ENCODE data around the gene TMEM167B.
"Not testable (repeated sequence)": the region's sequence is repeated elsewhere in the genome, so short reads cannot be mapped to it uniquely, and the experiment has no call there.

The TMEM167B gene

DNA sequence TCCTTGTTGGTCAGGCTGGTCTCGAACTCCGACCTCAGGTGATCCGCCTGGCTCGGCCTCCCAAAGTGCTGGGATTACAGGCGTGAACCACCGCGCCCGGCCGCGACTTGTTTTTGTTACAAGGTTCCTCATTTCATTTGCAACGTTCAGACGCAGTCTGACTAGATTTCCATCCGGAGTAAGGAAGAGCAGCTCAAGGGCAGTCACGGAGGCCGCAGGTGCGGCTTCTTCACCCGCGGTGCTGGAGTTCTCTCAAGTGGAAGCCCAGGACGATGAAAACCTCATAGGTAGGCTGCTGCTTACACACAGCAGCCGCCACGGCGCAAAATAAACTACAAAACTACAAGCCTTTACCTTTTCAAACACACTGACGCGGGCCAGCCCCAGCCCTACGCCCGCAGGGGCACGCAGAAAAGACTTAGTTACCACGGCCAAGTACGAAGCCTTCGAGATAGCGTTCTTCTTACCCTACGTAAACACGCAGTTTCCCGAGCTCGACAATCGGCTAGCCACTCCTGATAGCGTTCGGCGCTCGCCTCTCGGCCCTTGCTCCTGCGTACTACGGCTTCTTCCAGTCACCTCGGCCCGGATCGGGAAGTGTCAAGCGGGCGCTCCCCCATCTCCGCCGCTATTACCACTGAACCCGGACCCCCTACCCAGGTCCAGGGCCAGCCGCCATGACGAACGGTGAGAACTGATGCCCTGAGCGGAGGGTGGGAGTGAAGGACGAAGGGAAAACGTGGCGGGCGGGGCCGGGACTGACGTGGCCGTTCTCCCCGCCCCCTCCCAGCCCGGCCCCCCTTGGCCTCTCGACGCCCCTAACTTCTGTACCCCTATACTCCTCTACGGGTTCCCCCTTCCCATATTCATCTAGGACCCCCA is at the start of gene TMEM167B:
TMEM167B (plus strand) TSS at position 569 of the 882 bp plus-strand sequence; CDS start at position 678, 109 bp downstream.
- peak; percentile 89 for DNase-seq

DNA sequence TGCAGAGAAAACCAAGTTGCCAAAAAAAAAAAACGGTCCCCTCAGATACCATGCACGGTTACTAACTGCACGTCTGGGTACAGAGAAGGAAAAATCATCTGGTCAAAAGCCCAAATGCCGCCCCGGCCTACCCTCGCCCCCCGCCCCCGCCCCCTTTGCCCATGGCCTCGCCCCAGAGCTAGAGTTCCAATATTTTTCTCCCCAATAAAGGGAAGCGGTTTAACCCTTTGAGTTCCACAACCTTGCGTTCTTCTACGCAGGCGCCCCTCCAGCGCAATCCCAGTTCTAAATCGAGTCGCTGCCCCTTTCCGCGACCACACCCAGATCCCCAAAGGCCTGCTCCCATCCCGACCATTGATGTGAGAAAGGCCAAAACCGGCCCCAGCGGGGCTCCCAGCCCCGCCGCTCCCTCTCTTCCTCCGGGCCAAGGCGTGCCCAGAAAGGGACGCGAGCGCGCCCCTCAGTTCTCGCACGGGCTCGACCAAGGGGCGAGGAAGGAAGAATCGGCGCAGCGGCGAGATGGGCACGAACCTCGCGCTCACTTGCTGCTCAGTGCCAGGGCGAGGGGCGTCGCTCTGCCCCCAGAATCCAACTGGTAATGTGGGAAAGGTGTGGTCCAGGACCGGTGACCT is 49.5 kb upstream of the TMEM167B start:
- peak; percentile 17 for DNase-seq

DNA sequence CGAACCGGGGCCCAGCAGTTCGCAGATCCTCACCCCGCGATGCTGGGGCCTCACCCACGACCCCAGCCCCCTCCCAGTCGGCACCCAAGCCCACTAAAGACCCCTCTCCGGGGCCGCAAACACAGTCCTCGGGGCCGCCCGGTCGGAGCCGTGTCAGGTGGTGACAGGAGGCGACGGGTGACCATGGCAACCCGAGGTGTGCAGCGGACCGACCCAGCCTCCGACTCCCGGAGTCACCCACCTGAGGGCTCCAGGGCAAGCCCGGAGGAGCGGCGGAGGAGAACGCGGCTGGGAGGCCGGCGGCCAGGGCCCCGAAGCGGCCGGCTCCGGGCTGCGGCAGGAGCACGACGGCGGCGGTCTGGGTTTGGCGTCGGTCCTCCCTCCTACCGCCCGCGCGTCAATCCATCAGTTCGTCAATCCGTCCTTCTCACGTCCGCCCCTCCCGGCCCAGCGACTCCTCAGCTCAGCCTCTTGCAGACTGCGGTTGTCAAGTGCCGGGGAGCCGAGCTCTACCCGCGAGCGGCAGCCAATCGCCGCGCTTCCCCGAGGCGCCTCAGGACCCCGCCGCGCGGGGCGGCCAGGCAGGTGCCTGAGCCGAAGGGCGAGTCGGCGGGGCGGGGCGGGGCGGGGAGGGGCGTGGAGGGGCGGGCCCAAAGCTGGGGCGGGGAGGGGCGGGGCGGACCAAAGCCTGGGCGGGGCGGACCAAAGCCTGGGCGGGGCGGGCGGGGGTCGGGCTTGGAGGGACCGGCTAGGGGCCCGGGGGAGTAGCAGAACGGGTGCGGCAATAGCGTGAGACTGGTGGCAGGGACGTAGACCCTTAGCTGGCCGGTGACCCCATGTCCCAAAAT is 48.7 kb upstream of the TMEM167B start, which contains the start of gene WDR47:
WDR47 (minus strand) TSS at position 482 of the 848 bp plus-strand sequence. CDS start 18,590 bp downstream, outside the sequence.
- DNase-seq, result peak; percentile 96

DNA sequence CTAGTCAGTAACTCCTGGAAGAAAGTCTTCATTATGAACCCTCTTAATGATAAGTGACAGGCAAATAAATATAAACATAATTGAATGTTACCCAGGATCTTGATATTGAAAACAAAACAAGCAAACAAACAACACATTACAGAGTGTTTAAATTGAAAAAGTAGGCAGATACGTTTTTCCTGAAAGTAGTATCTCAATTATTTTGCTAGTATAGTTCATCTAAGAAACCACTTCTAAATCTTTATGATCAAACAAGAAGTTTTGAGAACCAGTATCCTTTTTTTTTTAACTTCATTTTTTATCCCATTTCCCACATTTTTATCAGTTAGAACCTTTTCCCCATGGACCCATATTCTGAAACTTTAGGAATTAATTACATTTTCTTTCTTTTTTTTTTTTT is 45.0 kb upstream of the TMEM167B start:
- no peak for DNase-seq

DNA sequence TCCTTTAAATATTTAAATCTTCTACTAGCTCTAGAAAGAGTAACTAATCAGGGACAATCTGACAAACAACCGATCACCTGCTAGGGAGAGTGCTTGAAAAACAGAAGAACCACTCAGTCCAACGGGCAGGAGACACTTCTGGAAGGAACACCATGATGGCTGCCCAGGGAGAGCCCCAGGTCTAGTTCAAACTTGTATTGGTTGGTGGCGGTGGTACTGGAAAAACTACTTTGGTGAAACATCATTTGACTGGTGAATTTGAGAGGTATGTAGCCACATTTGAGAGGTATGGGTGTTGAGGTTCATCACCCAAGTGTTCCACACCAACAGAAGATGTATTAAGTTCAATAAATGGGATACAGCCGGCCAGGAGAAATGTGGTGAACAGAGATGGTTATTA is 43.9 kb upstream of the TMEM167B start:
- no peak for DNase-seq

DNA sequence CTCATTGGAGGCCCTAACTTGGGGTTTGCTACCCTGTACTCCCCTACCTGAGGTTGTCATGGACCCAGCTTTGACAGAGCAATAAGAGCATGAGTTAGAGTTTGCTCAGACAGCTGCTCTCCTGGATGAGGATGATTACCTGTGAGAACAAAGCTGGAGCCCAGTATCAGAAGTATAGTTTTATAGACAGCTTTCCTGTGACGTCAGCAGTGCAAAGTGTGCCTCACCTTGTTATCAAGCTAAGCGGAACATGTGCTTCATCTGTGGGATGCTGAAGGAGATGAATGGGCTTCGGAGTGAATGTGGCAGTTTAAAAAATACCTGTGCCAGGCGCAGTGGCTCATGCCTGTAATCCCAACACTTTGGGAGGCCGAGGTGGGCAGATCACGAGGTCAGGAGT is 43.2 kb upstream of the TMEM167B start:
- no peak for DNase-seq

DNA sequence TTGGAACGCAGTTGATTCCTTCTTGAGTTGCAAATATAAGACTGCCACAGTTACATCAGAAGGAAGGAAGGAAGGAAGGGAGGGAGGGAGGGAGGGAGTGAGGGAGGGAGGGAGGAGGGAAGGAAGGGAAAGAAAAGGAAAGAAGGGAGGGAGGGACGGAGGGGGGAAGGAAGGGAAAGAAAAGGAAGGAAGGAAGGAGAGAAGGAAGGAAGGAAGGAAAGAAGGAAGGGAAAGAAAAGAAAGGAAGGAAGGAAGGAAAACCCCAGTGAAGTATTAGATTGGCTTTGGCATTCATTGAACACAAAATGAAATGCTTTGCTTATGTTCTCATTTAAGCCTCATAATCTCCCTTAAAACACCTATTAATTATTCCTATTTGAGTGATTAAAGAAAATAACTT is 42.2 kb upstream of the TMEM167B start:
- no peak for DNase-seq

DNA sequence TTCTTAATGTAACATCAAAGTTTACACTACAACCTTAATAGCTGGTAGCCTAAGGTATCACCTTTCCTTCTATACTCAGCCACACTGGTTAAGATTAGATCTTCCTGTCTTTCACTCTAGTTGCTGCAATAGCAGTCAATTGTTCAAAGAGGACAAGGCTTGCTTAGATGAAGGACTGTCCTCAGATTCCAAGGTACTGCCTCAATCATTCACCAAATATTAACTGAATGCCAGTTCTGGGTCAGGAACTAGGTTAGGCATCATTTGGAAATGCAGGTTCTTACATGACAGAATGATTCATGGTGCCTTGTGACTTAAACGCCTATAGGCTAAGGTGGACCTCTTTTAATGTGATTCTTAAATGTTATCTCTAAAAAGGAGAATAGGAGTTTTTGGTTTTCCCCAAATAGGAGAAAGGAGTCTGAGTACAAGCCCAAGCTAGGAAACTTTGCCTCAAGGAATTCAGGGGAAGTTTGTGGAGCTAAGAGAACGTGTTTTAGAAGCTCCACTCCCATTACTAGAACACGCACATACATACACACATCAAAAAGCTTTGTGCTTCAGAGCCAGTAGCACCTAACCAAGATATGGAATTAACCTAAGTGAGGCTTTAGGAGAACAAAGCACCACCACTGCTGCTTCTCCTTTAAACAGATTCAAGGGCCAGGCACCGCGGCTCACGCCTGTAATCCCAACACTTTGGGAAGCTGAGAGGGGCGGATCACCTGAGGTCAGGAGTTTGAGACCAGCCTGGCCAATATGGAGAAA is 40.2 kb upstream of the TMEM167B start:
- no peak for DNase-seq

DNA sequence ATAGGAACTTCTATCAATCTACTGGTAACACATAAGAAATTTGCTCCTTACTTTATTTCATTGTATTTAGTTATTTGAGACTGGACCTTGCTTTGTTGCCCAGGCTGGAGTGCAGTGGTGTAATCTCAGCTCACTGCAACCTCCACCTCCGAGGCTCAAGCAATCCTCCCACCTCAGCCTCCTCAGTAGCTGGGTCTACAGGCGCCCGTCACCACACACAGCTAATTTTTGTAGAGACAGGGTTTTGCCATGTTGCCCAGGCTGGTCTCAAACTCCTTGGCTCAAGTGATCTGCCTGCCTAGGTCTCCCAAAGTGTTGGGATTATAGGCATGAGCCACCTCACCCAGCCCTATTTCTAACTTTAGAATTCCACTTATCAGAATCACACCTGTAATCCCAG is 38.4 kb upstream of the TMEM167B start:
- not testable (repeated sequence) for DNase-seq

DNA sequence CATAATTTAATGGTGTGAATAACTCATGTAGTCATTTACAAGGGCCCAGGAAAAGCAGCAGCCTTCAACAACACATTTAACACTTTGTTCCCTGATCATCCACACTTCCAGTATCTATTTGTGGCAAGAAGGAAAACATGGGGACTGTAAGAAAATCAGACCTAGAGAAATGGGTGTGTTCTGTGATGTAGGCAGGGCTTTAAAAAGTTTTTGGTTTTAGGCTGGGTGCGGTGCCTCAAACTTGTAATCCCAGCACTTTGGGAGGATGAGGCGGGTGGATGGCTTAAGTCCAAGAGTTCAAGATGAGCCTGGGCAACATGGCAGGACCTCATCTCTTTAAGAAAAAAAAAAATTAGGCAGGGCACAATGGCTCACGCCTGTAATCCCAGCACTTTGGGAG is 34.5 kb upstream of the TMEM167B start:
- DNase-seq, result no peak

DNA sequence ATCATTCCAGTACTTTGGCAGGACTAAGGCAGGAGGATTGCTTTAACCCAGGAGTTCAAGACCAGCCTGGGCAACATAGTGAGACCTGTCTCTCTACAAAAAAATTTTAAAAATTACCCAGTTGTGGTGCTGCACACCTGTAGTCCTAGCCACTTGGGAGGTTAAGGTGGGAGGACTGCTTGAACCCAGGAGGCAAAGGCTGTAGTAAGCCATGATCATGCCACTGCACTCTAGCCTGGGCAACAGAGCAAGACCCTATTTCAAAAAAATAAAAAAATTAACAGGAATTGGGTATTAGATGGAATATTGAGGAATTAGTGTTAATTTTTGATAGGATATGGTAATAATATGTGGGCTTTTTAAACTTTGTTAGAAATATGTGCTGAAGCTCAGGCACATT is 31.5 kb upstream of the TMEM167B start:
- DNase-seq, result no peak

DNA sequence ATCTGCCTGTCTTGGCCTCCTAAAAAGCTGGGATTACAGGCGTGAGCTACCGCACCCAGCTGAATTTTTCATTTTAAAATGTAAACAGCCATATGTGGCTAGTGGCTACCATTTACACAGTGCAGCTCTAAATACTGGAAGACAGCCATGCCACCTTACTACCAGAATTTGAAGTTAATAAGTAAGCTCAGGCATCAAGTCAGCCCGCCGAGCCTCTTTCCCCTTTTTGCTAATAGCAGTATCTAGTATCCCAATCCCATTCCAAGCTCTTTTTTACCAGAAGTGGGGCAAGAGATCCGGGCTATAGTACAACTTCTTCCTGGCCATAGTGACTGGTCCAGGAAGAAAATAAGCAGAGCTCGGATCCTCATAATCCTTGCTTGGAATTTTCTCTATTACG is 29.9 kb upstream of the TMEM167B start:
- no peak for DNase-seq

DNA sequence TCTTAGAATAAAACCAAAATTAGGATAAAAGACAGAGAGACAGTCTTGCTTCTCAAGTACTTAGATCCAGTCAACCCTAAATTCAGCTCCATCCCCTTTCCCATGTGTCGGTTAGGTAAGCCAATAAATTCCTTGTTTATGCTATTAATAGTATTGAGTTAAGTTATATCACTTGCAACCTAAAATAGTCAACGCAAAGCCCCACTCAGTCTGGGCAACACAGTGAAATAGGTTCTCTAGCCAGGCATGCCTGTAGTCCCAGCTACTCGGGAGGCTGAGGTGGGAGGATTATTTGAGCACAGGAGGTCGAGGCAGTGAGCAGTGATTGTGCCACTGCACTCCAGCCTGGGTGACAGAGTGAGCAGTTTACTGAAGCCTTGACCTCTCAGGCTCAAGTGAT is 29.4 kb upstream of the TMEM167B start:
- DNase-seq, result no peak

DNA sequence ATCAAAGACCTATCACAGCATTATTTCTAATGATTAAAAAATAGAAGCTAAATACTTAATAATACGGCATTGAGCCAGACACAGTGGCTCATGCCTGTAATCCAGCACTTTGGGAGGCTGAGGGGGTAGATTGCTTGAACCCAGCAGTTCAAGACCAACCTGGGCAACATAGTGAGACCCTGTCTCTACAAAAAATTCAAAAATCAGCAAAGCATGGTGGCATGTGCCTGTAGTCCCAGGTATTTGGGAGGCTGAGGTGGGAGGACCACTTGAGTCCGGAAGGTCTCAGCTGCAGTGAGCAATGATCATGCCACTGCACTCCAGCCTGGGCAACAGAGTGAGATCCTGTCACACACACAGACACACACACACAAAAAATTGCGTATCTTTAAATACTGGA is 25.4 kb upstream of the TMEM167B start:
- DNase-seq, result no peak

DNA sequence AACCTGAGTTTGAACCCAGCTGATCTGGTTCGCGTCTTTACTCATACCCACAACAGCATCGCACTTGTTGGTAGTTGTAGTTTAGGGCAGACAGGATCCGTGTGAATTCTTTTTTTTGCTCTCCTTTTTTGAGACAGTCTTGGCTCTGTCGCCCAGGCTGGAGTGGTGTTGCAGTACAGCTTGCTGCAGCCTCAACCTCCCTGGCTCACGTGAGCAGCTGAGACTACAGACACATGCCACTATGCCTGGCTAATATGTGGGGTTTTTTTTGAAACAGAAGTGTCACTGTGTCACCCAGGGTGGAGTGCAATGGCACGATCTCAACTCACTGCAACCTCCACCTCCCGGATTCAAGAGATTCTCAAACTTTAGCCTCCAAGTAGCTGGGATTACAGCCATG is 22.7 kb upstream of the TMEM167B start:
- no peak for DNase-seq

DNA sequence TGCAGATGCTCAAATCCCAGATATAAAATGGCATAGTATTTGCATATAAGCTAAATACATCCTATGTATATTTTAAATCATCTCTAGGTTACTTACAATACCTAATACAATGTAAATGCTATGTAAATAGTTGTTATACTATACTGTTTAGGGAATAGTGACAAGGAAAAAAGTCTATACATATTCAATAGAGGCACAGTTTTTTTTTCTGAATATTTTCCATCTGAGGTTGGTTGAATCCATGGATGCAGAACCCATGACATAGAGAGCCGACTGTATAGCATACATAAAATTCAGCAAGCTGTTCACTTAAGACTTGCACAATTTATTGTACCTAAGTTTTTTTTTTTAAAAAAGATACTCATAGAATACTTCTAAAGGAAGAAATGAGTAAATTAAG is 21.3 kb upstream of the TMEM167B start:
- DNase-seq, result no peak

DNA sequence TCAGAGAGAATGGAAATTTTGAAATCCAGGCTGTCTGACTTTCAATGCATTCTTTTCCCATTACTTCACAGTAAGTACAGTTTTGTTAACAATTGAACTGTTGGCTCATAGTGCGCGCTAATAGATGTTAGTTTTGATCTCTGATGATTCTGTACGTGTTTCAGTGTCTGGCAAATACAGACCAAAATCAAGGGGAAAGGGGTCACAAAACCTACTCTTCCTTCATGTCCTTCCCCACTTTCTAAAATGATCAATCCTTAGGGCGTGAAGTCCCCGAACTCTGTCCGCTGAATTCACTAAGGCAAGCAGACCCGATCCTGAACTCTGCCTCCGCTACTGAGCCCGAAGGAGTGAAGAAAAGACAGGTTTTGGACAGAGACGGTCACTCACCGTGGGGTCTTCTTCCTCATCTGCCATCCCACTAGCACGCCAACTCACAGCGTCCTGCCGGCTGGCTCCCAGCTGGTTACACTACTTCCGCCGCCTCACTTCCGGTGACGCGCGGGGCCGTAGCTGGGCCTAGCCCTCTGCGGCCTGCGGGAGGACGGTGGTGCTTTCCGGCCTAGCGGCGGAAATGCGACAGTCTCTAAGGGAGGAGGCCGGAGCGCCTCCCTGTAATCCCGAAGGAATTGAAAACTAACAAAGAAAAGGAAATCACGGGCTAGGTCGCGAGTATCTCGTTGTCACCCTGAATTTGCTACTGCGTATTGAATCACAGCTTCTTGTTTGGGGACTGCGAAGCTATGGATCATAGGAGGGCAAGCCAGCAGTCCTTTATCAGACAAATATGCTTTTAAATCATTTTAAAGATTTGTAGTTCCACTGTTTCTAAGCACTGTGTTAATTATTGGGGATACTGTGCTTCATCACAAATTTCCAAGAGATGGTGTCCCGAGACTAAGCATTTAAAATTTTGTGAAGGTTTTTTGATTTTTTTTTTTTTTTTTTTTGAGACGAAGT is 14.8 kb upstream of the TMEM167B start, which contains the start of gene TAF13:
TAF13 (minus strand) TSS at position 473 of the 960 bp plus-strand sequence; CDS start at position 417, 56 bp downstream.
- DNase-seq, result peak; percentile 88

DNA sequence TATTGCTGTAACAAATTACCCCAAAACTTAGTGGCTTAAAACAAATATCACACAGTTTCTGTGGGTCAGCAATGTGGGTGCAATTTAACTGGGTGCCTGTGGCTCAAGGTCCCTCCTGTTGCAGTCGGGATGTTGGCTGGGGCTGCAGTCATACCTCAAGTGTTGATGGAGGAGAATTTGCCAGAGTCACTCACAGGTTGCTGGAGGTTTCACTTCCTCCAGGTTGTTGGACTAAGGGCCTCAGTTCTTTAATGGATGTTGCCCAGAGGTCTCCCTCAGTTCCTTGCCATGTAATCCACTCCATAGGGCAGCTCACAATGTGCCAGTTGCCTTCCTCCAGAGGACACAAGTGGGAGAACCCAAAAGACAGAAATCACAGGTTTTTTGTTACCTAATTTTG is 12.2 kb upstream of the TMEM167B start:
- DNase-seq, result no peak

DNA sequence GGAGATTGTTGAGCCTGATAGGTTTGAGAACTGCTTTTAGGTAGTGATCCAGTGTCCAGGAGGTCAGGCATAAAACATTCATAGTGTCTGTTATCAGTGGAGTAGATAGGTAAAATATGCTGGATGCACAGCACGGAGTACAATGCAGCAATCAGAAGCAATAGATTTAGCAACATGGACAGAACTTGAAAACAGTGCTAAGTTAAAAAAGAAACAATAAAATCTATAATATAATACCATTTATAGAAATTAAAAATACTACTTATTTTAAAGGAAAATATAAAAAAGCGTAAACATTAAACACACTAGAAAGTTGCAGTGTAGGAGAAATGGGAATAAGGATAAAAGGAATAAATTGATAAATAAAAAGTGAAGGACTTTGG is 11.3 kb upstream of the TMEM167B start:
- DNase-seq, result no peak

DNA sequence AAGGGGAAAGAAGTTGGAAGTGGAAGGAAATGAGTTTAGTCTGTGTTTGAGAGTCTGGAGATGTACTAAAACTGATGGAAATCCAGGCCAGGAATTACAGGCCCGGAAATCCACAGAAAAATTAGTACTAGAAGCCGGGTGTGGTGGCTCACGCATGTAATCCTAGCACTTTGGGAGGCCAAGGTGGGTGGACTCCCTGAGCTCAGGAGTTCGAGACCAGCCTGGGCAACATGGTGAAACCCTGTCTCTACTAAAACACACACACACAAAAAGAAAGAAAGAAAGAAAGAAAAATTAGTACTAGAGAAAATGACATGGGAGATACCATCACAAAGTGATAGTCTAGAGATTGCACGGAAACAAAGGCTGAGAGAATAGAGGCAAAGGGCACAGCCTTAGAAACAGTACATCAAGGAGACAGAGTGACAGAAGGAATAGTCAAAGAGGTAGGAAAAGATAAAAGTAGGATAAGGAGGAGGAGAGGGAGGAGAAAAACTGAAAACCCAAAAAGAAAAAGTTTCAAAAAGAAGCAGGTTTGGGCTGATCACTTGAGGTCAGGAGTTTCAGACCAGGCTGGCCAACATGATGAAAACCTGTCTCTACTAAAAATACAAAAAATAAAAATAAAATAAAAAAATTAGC is 10.0 kb upstream of the TMEM167B start:
- no peak for DNase-seq

DNA sequence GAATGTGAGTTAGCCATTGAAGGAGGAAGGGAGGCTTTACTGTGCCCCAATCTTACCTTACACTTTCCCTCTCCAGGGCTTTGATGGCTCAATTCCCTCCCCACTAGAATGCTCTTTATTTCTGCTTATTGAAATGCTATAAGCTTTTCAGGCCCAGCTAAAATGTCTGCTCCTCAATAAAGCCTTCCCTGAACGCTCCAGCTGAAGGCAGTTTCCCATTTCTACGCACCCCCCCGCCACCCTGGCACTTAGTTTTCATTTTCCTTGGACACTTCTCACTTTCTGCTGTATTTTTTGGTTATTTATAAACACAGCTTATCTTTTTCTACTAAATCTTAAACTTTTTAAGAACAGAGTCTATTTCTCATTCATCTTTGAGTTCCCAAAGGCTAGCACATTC is 7.1 kb upstream of the TMEM167B start:
- DNase-seq, result no peak

Data from activated naive CD4-positive, alpha-beta T cell treated with Interleukin-2 at 50 U/mL for 16 hours (primary cell).